GM19467 (cell line): ENCODE results near the gene SPARCL1.
"Not testable (repeated sequence)": the region's sequence is repeated elsewhere in the genome, so short reads cannot be mapped to it uniquely, and the experiment has no call there.

Experiments
- ATAC-seq: cut with Tn5 transposase; IDR thresholded peaks from one replicate; pipeline ENCODE4 v1.9.1; 2021; ENCODE audit warnings: mild to moderate bottlenecking, moderate library complexity; ENCODE audit not compliant: unreplicated experiment

Gene SPARCL1

GRCh38 chr4:87502580-87503238 lies 26.5 kb downstream of the SPARCL1 start:
- ATAC-seq, result no peak

- peak; percentile 23 for ATAC-seq
Observed at GRCh38 chr4:87500092-87500462, 29.1 kb downstream of the SPARCL1 start.

GRCh38 chr4:87499403-87500091 lies 29.6 kb downstream of the SPARCL1 start:
- ATAC-seq, result peak; percentile 49

- peak; percentile 70 for ATAC-seq
Observed at GRCh38 chr4:87498446-87498900, 30.7 kb downstream of the SPARCL1 start.

GRCh38 chr4:87497578-87497977 lies 31.6 kb downstream of the SPARCL1 start:
- ATAC-seq, result no peak

- ATAC-seq, result no peak
Observed at GRCh38 chr4:87497159-87497558, 32.0 kb downstream of the SPARCL1 start.

- ATAC-seq, result no peak
Observed at GRCh38 chr4:87493115-87493514, 36.1 kb downstream of the SPARCL1 start.

- ATAC-seq, result not testable (repeated sequence)
Observed at GRCh38 chr4:87491851-87492250, 37.3 kb downstream of the SPARCL1 start.

- no peak for ATAC-seq
Observed at GRCh38 chr4:87491436-87491835, 37.7 kb downstream of the SPARCL1 start.

GRCh38 chr4:87490664-87491369 lies 38.4 kb downstream of the SPARCL1 start:
- no peak for ATAC-seq

GRCh38 chr4:87489678-87490077 lies 39.5 kb downstream of the SPARCL1 start:
- no peak for ATAC-seq

- ATAC-seq, result not testable (repeated sequence)
Observed at GRCh38 chr4:87488666-87489065, 40.5 kb downstream of the SPARCL1 start.

GRCh38 chr4:87483247-87483646 lies 45.9 kb downstream of the SPARCL1 start:
- not testable (repeated sequence) for ATAC-seq

GRCh38 chr4:87481377-87481776 lies 47.8 kb downstream of the SPARCL1 start:
- ATAC-seq, result no peak

GRCh38 chr4:87478732-87479250 lies 50.4 kb downstream of the SPARCL1 start:
- no peak for ATAC-seq

GRCh38 chr4:87476934-87477333 lies 52.2 kb downstream of the SPARCL1 start:
- no peak for ATAC-seq

GRCh38 chr4:87469390-87469789 lies 59.8 kb downstream of the SPARCL1 start:
- ATAC-seq, result no peak

- peak; percentile 48 for ATAC-seq
Observed at GRCh38 chr4:87465739-87466366, 63.3 kb downstream of the SPARCL1 start.

- ATAC-seq, result no peak
Observed at GRCh38 chr4:87462102-87462501, 67.1 kb downstream of the SPARCL1 start.

GRCh38 chr4:87461281-87461700 lies 67.9 kb downstream of the SPARCL1 start:
- no peak for ATAC-seq

GRCh38 chr4:87458913-87459312 lies 70.3 kb downstream of the SPARCL1 start:
- no peak for ATAC-seq
